Brain microvascular endothelial cell (primary cell): ENCODE data around the gene NLRC5.

Source experiments
- DNase-seq: peaks from one replicate; pipeline ENCODE4 v3.0.0-alpha.2; 2020
- H3K27ac ChIP-seq: fragments of 250-450 bp; sonication (Bioruptor Pico); 2 replicates; pipeline ENCODE4 v1.5.1; 2020; ENCODE audit warnings: mild to moderate bottlenecking, moderate library complexity
- H3K27me3 ChIP-seq: fragments of 250-450 bp; sonication (Bioruptor Pico); replicated peaks from 2 replicates; pipeline ENCODE4 v1.5.1; 2020; ENCODE audit warnings: mild to moderate bottlenecking
- H3K36me3 ChIP-seq: fragments of 250-450 bp; sonication (Bioruptor Pico); replicated peaks from 2 replicates; pipeline ENCODE4 v1.5.1; 2020; ENCODE audit warnings: mild to moderate bottlenecking
- H3K4me3 ChIP-seq: 2 replicates; pipeline ENCODE4 v1.5.1; 2011; ENCODE audit warnings: low read depth, mild to moderate bottlenecking, control low read depth, low read length, moderate library complexity
- in situ Hi-C: cut with HindIII; loops from 2 replicates; pipeline ENCODE4 v1.10.0; 2017; ENCODE audit warnings: low sequenced_read_pairs, low pct_ligation_motif_present
- TF ChIP-seq, protein P1 (sequence below): IDR thresholded peaks from 2 replicates; pipeline ENCODE4 v1.5.1; 2011; ENCODE audit warnings: low read depth, mild to moderate bottlenecking, moderate library complexity, low read length, control low read depth, inconsistent platforms; ENCODE audit errors: missing control alignments

The NLRC5 gene

DNA sequence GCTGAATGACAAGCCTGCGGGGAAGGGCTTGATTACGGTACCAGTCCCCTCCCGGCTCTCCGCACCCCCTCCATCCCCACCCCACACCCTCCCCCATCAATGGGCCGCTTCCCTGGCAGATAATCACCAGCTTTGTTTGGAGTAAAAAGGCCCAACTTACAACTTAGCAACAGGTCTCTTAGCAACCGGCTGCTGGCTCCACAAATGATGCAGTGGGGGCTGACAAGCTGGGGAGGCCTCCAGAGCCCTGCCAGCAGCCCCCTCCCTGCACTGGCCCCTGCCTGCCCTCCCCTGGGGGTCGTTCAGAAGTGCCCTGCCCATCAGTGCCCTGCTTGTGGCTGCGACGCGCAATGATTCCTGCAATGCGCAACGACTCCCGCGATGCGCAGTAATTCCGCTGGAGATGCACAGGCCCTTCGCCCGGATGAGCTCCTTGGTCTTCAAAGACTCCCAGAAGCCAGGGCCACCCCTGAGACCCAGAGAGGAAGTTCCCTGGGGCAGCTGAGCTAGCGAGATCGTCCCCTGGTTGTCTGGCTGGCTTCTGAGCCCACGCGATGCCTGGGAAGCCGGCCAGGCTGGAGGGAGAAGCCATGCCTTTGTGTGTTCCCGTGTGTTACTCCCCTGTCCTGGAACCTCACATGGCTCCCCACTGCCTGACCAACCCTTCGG, 126.3 kb downstream of the NLRC5 start:
- TF ChIP-seq, protein P1, sequence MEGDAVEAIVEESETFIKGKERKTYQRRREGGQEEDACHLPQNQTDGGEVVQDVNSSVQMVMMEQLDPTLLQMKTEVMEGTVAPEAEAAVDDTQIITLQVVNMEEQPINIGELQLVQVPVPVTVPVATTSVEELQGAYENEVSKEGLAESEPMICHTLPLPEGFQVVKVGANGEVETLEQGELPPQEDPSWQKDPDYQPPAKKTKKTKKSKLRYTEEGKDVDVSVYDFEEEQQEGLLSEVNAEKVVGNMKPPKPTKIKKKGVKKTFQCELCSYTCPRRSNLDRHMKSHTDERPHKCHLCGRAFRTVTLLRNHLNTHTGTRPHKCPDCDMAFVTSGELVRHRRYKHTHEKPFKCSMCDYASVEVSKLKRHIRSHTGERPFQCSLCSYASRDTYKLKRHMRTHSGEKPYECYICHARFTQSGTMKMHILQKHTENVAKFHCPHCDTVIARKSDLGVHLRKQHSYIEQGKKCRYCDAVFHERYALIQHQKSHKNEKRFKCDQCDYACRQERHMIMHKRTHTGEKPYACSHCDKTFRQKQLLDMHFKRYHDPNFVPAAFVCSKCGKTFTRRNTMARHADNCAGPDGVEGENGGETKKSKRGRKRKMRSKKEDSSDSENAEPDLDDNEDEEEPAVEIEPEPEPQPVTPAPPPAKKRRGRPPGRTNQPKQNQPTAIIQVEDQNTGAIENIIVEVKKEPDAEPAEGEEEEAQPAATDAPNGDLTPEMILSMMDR, result no peak
- no peaks in the 10 kb centered on the region for H3K27me3 ChIP-seq
- peak; percentile 48 for DNase-seq
- no peak overlapping the region for H3K4me3 ChIP-seq
- H3K36me3 ChIP-seq, result no peaks in the 10 kb centered on the region
- no peak overlapping the region for H3K27ac ChIP-seq
- in situ Hi-C loops, result no loop called here

DNA sequence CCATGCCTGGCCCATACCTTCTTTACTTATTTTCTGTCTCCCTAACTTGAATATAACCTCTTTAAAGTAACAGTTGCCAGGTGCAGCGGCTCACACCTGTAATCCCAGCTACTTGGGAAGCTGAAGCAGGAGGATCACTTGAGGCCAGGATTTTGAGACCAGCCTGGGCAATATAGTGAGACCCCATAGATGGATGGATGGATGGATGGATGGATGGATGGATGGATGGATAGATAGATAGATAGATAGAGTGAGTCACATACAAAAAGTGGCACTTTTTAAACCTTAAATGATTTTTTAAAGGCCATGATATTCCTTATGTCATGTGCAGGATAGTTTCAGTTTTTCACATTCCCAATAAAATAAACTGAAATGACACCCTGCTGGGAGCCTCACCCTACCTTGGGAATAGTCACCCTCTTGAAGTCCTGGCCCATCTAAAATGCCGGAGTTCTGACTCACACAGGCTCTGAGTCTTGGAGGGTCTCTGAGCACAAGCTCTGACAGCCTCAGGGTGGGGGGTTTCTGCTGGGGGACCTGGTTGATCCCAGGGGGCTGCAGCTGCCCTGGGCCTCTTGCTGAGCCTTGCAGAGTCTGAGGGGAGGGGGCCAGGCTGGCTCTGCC, 129.2 kb downstream of the NLRC5 start:
- DNase-seq, result no peak
- TF ChIP-seq, protein P1, result no peak
- Histone ChIP-seq H3K4me3 (no peak overlapping the region), H3K27me3 (no peaks in the 10 kb centered on the region), H3K27ac (no peak overlapping the region), H3K36me3 (peaks cover 5% of the 10 kb centered on the region)
- in situ Hi-C loops, result no loop called here

GRCh38 chr16:57123216-57123973, 134.0 kb downstream of the NLRC5 start:
- peak; percentile 35 for DNase-seq
- H3K36me3 ChIP-seq, result peaks cover 5% of the 10 kb centered on the region
- TF ChIP-seq, protein P1, result no peak
- in situ Hi-C loops, result no loop called here
- no peak overlapping the region for H3K27ac ChIP-seq
- H3K27me3 ChIP-seq, result no peaks in the 10 kb centered on the region
- H3K4me3 ChIP-seq, result no peak overlapping the region

GRCh38 chr16:57123974-57124674, 134.8 kb downstream of the NLRC5 start:
- DNase-seq, result no peak
- in situ Hi-C loops, result no loop called here

DNA sequence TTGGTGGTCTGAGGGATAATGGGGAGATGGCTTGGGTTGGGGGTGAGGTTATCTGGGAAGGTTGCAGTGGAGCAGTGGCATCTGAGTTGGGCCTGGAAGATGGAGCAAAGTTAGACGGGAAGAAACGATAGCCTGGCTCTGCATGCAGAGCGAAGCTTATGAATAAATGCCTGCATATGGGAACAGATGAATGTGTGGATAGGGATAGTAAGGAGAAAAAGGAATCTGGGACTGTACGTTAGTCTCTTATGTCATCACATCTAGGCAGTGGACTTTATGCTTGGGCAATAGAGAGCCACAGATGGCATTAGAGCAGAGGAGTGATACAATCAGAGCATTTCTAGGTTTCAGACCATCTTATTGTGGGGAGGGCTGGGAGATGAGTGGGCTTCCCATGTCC, 136.0 kb downstream of the NLRC5 start:
- Histone ChIP-seq H3K36me3 (peaks cover 5% of the 10 kb centered on the region), H3K27ac (no peak overlapping the region), H3K27me3 (no peaks in the 10 kb centered on the region), H3K4me3 (no peak overlapping the region)
- TF ChIP-seq, protein P1, result no peak
- no peak for DNase-seq
- in situ Hi-C loops, result no loop called here

More at GRCh38 chr16:57123974-57124674, 134.8 kb downstream of the NLRC5 start:
- TF ChIP-seq, protein P1, result no peak
- Histone ChIP-seq H3K27me3 (no peaks in the 10 kb centered on the region), H3K36me3 (peaks cover 5% of the 10 kb centered on the region), H3K4me3 (no peak overlapping the region), H3K27ac (no peak overlapping the region)
